RWPE2 (cell line): ENCODE data around the gene STXBP3.

Source experiments
- ATAC-seq: fragments of 200-7000 bp; cut with Tn5 transposase; 3 replicates; pipeline ENCODE4 v1.9.1; 2021; ENCODE audit warnings: low read depth
- DNase-seq: peaks from one replicate; pipeline ENCODE4 v3.0.0-alpha.2; 2020; ENCODE audit warnings: low spot score
- H3K27ac ChIP-seq: fragments of 450-650 bp; 2 replicates; pipeline ENCODE4 v1.5.1; 2017; ENCODE audit warnings: mild to moderate bottlenecking; ENCODE audit not compliant: poor library complexity, severe bottlenecking
- H3K27me3 ChIP-seq: fragments of 250-450 bp; sonication (Bioruptor Pico); 2 replicates; pipeline ENCODE4 v1.5.1; 2021; ENCODE audit warnings: mild to moderate bottlenecking, moderate library complexity; ENCODE audit not compliant: insufficient read depth, poor library complexity, severe bottlenecking
- H3K36me3 ChIP-seq: fragments of 250-450 bp; sonication (Bioruptor Pico); 2 replicates; pipeline ENCODE4 v1.5.1; 2020; ENCODE audit warnings: low read depth, mild to moderate bottlenecking, moderate library complexity
- H3K4me1 ChIP-seq: fragments of 250-450 bp; sonication (Bioruptor Pico); 2 replicates; pipeline ENCODE4 v1.5.1; 2021; ENCODE audit warnings: mild to moderate bottlenecking, moderate library complexity; ENCODE audit not compliant: insufficient read depth, poor library complexity, severe bottlenecking
- H3K4me3 ChIP-seq: fragments of 250-450 bp; sonication (Bioruptor Pico); 2 replicates; pipeline ENCODE4 v1.5.1; 2021; ENCODE audit warnings: mild to moderate bottlenecking, moderate library complexity; ENCODE audit not compliant: severe bottlenecking
- H3K9me3 ChIP-seq: fragments of 250-450 bp; sonication (Bioruptor Pico); 2 replicates; pipeline ENCODE4 v1.5.1; 2021; ENCODE audit warnings: mild to moderate bottlenecking, moderate library complexity; ENCODE audit not compliant: severe bottlenecking
- TF ChIP-seq, protein P1 (sequence below): fragments of 450-650 bp; IDR thresholded peaks from one replicate; pipeline ENCODE4 v1.5.1; 2017; ENCODE audit warnings: mild to moderate bottlenecking, moderate library complexity; ENCODE audit not compliant: poor library complexity, severe bottlenecking

Gene STXBP3

DNA sequence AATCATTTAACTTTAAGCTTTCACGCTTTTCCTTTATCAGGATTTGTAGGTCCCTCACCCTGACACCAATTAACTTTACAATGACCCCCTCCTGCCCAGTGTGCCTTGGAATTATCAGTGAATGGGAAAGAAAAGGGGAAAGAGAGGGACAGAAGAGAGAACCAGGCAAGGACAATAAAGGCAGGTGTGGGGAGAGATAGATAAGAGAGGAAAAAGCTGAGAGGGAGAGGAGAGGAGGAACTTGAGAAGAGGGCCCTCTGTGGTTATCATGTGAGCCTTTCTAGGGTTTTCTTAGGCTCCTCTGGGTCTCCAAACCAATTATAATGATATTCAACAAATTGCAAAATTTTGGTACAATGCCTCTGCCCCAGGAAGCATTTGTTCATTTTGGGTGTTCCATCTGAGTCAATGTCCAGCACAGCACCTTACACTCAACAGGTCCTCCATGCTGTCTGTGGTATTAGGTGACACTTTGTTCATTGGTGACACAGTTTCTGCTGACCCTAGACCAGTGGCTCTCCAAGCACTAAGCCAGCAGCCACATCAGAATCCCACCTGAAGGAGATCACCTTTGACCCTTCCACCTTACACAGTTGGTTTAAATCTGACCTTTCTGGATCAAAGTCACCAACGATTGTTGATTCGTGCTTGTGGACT, 96.2 kb downstream of the STXBP3 start:
- Histone ChIP-seq H3K4me1 (peaks cover 11% of the 10 kb centered on the region), H3K27me3 (no peaks in the 10 kb centered on the region), H3K4me3 (no peak overlapping the region), H3K36me3 (no peaks in the 10 kb centered on the region), H3K9me3 (no peaks in the 10 kb centered on the region), H3K27ac (no peak overlapping the region)
- DNase-seq, result no peak
- TF ChIP-seq, protein P1, sequence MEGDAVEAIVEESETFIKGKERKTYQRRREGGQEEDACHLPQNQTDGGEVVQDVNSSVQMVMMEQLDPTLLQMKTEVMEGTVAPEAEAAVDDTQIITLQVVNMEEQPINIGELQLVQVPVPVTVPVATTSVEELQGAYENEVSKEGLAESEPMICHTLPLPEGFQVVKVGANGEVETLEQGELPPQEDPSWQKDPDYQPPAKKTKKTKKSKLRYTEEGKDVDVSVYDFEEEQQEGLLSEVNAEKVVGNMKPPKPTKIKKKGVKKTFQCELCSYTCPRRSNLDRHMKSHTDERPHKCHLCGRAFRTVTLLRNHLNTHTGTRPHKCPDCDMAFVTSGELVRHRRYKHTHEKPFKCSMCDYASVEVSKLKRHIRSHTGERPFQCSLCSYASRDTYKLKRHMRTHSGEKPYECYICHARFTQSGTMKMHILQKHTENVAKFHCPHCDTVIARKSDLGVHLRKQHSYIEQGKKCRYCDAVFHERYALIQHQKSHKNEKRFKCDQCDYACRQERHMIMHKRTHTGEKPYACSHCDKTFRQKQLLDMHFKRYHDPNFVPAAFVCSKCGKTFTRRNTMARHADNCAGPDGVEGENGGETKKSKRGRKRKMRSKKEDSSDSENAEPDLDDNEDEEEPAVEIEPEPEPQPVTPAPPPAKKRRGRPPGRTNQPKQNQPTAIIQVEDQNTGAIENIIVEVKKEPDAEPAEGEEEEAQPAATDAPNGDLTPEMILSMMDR, result no peak
- ATAC-seq, result no peak

GRCh38 chr1:108843390-108844137, 97.1 kb downstream of the STXBP3 start:
- H3K27ac ChIP-seq, result no peak overlapping the region
- H3K4me3 ChIP-seq, result no peak overlapping the region
- H3K27me3 ChIP-seq, result no peaks in the 10 kb centered on the region
- ATAC-seq (no peak), DNase-seq (no peak)
- H3K4me1 ChIP-seq, result peaks cover 11% of the 10 kb centered on the region
- H3K36me3 ChIP-seq, result no peaks in the 10 kb centered on the region
- TF ChIP-seq, protein P1, result no peak
- peaks cover under 1% of the 10 kb centered on the region for H3K9me3 ChIP-seq

GRCh38 chr1:108845446-108845845, 99.0 kb downstream of the STXBP3 start:
- ATAC-seq, result no peak
- no peaks in the 10 kb centered on the region for H3K27me3 ChIP-seq
- H3K27ac ChIP-seq, result peak overlapping the region; percentile 56
- peaks cover 2% of the 10 kb centered on the region for H3K9me3 ChIP-seq
- H3K4me3 ChIP-seq, result no peak overlapping the region
- H3K4me1 ChIP-seq, result peaks cover 11% of the 10 kb centered on the region
- TF ChIP-seq, protein P1, result no peak
- DNase-seq, result no peak
- no peaks in the 10 kb centered on the region for H3K36me3 ChIP-seq

DNA sequence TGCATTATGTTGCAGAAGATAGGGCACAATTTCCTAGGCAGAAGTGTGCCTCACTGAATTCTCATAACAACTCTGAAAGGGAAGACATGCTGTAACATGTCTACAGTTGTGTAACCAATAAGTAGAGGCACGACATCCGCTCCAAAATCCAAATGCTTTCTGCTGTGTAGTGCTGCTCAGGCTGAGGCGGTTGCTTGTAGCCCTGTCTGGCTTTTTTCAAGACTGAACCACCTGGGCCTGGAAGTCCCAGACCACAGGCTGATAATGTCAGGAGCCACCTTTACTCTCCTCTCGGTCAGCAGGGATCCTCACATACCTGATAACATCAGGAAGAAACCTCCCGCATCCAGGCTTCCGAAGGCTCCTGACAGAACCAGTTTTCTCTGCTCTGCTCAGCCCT, 99.5 kb downstream of the STXBP3 start:
- peaks cover 2% of the 10 kb centered on the region for H3K9me3 ChIP-seq
- TF ChIP-seq, protein P1, result no peak
- DNase-seq (no peak), ATAC-seq (peak; percentile 73)
- H3K27me3 ChIP-seq, result no peaks in the 10 kb centered on the region
- H3K4me1 ChIP-seq, result peaks cover 11% of the 10 kb centered on the region
- H3K36me3 ChIP-seq, result no peaks in the 10 kb centered on the region
- H3K4me3 ChIP-seq, result no peak overlapping the region
- H3K27ac ChIP-seq, result peak overlapping the region; percentile 56

GRCh38 chr1:108847494-108847893, 101.0 kb downstream of the STXBP3 start:
- Histone ChIP-seq H3K4me3 (no peak overlapping the region), H3K27me3 (no peaks in the 10 kb centered on the region), H3K27ac (no peak overlapping the region), H3K4me1 (peaks cover 11% of the 10 kb centered on the region), H3K9me3 (peaks cover 2% of the 10 kb centered on the region), H3K36me3 (no peaks in the 10 kb centered on the region)
- ATAC-seq (no peak), DNase-seq (no peak)
- TF ChIP-seq, protein P1, result no peak
